ENCODE measurements around the gene EHD1.

The EHD1 gene

DNA sequence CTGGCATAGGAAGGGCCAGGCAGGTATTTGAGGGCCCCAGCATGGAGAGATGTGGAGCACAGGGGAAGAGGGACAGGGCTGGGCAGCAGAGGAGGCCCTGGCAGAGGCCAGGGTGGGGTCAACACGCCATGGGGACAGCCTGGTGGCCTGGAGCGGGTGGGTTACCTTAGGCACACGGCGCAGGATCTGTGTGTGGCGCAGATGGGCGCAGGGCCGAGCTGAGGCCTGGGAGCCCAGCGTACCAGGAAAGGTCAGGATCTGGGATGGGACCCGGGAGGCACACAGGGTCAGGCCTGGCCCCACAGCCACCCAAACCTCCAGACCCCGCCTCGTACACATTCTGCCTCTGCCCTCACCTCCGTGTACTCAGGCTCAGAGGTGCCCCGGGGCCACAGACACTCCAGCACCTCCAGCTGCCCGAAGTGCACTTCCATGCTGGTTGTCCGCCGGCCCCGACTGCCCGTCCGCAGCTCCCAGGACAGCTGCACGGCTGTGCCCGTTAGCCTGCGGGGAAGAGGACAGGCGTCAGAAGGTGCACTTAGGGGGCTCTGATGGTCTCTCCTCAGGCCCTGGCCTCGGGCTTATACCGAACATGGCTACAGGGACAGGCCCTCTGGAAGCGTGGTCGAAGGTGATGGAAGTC is 32.2 kb upstream of the EHD1 start:
- no peak for DNase-seq (ENCODE audit: low read depth, low spot score)

DNA sequence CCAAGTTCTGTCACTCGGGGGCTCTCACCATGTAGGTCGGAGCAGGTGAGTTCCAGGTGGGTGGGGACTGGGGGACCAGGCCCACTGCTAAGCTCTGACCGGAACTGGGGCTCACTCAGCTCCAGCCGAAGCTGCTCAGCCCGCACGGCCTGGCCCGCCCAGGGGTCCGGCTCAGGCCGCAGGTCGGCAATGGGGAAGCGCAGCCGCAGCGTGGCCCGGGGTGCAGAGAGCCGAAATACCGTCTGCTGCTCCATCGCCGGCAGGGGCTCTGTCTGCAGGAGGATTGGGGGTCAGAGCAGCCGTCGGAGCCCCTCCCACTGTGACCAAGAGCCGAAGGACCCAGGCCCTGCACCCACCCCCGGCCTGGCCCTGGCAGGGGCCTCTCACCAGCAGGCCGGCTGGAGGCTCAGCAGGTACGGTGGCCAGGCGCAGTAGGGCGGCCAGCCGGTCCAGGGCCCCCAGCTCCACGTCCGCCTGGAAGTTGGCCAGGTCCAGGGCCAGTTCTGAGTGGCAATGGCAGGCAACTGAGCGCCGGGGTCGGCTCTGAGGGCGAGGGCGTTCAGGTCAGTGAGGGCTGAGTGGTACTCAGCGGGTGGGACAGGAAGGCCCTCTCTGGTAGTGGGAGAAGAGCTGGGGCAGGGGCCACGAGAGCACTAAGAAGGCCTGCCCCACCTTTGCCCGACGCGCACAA is 31.4 kb upstream of the EHD1 start:
- DNase-seq (ENCODE audit: low read depth, low spot score): no peak

DNA sequence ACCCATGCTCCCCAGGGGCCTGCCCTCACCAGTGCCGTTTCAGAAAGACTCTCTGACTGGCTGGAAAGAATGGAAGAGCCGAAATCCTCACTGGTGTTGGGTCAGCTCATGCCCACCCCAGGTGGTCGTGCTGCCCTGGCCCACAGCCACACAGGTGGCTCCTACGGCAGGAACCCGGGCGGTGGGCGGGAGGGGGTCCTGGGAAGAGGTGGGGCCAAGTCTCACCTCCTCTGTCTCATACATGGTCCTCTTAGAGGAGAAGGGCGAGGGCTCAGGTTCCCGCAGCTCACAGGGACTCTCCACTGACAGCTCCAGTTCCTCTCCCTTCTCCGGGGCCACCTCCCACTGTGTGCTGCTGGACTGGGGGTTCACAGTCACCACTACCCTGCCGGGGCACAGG is 30.3 kb upstream of the EHD1 start:
- no peak for DNase-seq (ENCODE audit: low read depth, low spot score)

DNA sequence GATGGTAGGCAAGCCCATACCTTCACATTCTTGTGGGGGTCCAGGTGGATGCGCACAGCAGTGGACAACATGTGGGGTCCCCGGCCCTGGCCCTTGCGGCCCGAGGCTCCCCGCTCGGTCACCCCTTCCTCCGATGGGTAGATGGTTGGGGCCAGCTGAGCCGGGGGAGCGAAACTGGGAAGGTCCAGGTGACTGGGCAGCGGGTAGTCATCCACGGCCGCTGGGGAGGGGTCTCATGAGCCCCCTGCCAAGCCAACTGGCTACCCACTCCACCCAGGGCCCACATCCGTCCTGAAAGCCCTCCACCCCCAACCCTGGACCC is 27.9 kb upstream of the EHD1 start:
- no peak for DNase-seq (ENCODE audit: low read depth, low spot score)

DNA sequence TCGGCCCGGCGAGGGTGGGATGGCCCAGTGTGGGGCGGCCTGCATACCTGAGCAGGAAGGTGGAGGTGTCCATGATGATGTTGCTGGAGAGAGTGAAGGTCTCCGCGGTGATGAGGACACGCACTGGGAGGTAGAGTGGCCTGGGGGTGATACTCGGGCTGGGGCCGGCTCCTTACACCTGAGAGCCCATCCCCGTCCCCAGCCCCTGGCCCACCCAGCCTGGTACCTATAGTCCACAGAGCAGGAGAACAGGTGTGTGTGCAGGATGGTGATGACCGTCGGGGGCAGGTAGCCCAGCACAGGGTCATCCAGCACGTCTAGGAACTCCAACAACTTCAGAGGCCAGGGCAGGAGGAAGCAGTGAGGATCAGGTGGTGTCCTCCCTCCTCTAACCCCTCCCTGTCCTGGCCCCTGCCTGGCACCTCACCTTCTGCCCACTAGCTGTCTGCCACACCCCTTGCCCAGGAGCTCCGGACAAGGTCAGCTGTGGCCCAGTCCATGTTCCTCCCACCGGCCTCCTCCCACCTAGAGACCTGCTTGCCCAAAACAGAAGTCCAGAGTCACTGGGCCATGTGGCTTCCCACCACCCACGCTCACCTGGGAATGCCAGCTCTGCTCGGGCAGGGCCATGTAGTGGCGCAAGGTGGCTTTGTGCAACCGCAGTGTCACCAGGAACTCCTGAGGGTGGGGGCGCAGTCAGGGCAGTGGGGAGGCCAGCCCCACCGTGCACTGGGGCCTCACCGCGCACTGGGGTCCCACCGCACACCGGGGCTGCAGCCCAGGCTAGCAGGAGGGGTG is 27.3 kb upstream of the EHD1 start:
- DNase-seq (ENCODE audit: low read depth, low spot score): no peak

DNA sequence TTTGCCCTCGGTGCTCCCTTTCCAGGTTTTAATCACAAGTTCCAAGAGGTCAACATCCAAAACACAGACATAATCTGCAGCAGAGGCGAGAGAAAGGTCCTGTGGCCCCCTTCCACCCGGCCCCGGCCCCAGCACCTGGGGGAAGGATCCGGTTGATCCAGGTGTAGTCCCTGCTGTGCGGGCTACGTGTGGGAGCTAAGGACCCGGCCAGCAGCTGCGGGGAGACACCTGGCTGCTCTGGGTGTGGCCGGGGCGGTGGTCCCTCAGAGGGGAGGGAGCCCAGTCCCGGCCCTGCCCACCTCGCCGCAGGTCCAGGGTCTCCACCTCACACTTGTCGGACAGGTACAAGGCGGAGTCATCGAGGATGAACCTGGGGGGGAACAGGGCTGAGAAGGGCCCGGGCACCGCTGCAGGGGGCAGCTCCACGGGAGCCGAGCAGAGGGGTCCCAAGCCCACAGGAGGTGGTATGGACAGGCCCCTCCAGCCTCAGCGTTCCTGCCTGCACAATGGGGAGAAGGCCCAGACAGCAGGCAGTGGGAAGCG is 24.9 kb upstream of the EHD1 start:
- DNase-seq (ENCODE audit: low read depth, low spot score): no peak

DNA sequence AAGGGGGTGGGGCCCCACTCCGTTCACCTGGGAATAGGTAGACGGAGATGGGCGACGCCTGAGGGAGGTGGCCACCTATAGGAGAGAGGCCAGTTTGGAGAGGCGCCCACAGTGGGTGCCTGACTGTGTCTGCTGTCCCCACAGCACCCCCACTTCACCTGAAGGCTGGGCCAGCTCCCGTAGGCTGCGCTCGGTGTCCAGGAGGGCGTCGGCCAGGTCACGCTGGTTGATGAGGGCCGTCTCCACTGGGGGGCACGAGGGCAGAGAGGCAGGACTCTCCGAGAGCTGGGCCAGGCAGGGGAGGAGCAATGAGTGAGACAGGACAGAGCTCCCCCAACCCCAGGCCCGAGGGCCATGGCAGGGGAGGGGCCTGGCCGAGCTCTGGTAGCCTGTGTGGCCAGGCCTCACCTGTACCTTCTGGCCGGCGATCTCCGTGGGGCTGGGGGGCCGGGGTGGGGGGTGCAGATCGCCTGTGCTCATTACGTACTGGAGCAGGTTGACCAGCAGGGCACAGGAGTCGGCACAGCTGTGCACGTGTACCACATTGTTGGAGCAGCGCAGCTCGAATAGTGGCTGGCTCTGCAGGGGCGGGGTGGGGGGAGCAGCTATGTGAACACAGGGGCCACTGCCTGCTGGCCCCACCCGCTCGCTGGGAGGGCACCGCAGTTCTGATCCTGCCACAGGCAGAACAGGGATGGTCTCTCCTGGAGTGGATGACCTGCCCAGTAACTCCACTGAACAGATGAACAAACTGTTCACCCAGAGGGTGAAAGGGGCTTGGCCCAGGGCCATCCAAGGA is 23.9 kb upstream of the EHD1 start:
- no peak for DNase-seq (ENCODE audit: low read depth, low spot score)

DNA sequence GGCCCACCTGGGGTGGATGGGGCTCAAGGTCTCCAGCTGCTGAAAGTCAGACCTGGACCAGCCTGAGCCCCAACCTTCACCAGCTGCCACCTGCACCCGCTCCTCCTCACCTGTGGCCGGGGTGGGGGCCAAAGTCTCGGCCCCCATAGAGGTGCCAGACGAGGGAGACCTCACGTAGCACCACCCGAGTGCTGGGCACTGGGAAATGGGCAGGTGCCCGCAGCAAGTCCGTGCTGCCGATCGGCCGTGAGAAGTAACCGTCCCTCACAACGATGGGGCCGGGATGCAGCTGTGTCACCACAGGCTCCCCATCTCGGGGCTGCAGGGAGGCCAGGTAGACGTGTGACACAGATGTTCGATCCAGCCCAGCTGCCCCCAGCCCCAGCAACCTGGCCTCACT is 22.4 kb upstream of the EHD1 start:
- DNase-seq (ENCODE audit: low read depth, low spot score): no peak

DNA sequence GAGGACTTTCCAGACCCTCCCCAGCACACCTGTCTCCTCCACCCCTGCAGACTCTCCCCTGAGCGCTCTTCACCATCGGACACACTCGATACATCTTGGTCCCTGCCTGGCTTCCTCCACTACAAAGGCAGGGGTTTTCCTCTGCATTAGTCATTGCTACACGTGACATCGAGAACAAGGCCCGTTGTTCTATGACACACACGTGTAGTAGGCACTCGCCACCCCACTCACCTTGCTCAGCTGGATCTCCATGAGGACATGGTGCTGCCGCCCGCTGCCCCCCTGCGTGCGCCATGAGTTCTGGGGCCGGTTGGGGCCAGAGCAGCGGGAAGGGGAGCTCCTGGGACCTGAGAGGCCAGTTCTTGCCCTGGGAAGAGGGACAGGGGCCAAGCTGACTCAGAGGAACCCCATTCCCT is 21.9 kb upstream of the EHD1 start:
- DNase-seq (ENCODE audit: low read depth, low spot score): no peak

DNA sequence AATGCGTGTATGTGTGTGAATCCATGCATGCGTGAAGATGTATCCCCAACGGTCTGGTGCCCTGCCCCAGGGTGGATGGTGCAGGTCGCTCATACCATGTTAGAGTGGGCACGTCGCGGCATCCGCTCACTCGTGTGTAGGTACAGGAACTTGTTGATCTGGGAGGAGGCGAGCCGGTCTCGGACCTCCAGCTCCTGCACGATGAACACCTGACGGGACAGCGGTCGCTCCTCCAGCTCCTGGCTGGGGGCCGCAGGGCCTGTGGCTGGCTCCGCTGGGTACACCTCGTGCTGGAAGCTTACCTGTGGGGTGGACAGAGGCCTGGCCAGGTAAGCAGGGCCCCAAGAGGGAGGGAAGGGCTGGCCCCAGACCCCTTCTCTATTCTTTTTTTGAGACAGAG is 20.1 kb upstream of the EHD1 start:
- DNase-seq (ENCODE audit: low read depth, low spot score): no peak

DNA sequence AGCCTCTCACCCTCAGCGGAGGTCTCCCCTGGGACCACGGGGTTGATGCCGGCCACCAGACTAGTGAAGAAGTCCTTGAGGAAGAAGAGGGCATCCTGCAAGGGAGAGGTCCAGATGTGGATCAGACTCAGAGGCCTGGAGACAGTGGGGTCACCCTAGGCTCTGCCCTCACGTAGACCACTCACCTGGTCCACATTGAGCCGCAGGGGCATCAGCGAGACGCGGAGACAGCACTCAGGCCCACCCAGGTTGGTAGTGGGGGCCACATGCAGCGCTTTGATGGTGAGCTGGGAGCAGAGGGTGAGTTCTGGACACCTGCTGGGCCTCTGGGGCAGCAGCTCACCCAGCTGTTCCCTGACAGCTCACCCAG is 19.6 kb upstream of the EHD1 start:
- DNase-seq (ENCODE audit: low read depth, low spot score): no peak

DNA sequence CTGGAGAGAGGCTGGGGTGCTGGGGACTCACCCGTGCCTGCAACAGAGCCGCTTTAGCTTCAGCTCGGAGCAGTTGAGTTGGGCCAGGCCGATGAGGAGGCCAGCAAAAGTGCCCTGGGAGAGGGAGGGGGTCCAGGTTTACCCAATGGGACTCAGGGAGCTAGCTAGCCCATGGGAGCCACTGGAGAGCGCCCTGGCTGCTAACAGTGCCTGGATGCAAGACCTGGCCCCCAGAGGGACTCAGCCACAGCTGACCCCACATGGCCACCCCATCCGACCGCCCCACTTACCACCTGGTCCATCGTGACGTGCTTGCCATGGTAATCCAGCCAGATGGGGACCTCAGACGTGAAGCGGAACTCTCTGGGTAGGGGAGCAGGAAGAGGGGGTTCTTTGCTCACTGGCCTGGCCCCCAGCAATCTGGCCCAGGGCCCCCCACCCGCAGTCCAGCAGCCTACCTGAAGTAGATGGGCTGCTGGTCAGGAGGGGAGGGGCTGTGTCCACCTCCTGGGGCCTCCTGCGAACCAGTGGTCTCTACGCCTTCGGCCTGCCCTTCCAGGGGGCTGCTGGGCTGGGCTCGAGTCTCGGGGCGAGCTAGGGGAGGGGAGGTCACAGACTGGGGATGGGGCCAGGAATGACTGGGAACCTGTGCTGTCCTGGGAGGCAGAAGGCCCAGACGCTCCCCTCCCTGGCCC is 19.1 kb upstream of the EHD1 start:
- DNase-seq (ENCODE audit: low read depth, low spot score): no peak

DNA sequence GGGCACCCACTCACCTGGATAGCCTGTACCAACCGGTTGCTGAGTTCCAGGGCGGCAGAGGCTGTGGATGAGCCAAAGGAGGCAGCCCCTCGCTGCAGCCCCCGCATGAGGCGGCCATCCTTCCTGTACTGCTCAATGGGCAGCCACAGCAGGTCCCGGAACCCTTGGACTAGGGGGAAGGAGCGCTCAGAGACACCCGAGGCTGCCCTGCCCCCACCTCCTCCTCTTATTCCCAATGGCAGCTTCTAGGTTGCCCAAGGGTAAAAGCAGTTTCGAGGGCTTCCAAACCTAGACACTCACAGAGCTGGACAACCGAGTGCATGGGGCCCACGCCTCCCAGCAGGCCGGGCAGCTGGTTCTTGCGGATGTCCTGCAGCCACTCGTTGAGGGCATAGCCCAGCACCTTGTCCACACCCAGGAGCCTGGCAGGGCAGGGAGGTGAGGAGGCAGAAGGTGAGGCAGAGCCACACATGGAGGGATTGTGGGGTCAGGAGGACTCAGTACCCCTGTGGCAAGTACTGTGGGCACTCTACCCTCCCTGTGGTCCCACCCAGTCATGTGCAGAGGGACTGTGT is 18.1 kb upstream of the EHD1 start:
- DNase-seq (ENCODE audit: low read depth, low spot score): no peak

DNA sequence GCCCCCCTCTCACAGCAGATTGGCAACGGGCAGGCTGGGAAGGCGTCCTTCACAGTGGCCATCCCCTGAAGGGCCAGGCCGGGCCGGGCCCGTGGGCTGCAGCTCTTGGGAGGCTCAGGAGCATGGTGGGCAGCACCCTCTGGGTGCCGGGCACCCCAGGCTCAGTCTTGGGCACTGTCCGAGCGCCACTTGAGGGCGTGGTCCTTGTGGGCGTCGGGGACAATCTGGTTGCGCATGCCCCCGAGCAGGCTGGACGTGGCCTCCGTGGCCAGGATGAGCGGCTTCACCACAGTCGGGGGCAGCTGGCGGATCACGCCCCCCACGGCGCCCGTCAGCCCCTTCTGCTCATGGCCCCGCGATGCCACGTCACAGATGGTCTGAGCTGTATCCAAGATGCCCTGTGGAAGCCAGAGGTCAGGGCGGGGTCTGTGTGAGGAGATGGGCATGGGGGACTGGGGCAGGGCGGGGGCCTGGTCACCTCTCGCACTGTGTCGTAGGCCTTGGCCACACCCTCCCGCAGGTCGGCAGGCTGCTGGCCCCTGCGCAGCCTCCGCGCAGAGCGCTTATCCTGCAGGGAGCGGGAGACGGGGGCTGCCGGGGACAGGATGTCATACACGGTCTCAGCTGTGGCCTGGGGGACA is 16.5 kb upstream of the EHD1 start:
- no peak for DNase-seq (ENCODE audit: low read depth, low spot score)

DNA sequence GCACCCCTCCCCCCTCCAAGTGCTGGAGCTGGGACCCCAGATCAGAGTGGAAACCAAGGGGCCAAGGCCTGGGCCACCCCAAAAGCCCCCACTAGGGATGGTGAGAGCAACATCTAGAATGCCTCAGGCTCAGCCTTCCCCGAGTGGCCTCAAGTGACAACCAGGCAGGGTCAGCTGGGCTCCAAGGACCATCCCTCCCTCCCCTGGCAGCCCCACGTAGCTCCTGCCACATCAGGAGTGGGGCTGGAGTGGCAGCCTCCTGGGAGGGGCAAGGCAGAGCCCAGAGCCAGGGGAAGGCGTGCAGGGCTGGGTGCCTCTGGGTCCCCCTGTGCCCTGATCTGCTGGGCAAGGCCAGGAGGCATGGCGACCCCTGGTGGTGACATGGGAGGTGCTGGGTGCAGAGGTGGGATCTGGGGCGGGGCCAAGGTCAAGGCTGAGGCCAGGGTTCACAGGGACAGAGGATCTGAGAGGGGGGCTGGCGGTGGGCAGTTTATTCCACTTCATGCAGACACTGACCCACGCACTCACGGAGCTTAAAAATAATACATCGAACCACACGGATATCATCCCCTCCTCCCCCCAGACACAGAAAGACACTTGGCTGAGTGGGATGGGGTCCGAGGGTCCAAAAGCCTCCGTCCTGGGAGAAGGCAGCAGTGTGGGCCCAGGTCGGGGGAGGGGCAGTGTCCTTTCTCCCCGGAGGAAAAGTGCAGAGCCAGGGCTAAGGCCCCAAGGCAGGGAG is 15.8 kb upstream of the EHD1 start:
- DNase-seq (ENCODE audit: low read depth, low spot score): no peak

DNA sequence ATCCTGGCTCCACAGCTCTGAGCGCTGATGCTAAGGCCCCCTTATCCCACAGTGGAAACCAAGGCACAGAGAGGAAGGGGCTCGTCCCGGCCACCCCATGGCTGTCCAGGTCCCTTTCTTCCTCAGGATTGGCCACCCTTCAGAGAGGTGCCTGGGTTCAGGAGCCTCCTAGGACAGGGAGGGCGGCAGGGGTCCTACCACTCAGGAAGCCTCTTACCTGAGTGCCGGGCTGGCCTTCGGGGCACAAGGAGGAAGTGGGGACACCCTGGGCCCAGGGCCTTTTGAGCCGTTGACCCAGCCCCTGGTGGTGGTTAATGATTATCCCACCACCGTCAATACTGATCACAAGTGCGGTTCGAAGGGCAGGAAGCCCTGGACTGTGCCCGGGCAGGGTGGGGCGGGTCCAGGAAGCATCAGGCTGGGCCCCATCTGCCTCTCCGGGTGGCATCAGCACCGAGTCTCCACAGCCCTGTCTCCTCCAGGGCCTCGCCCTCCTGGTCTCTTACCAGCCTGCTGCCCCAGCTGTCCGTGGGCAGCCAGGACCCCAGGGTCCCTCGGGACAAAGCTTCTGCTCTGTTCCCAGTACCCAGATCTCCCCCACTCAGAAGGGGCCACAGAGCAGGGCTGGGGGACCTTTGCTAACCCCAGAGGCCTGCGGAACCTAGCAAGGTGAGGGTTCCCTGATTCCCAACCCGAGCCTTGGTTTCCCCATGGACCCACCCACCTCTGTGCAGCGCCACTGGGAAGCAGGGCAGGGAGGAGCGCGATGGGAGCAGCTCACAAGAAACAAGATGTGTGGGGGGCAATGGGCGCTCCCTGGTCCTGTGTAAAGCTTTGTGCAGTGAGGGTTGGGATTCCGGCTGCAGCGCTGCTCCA is 15.0 kb upstream of the EHD1 start:
- DNase-seq (ENCODE audit: low read depth, low spot score): no peak

DNA sequence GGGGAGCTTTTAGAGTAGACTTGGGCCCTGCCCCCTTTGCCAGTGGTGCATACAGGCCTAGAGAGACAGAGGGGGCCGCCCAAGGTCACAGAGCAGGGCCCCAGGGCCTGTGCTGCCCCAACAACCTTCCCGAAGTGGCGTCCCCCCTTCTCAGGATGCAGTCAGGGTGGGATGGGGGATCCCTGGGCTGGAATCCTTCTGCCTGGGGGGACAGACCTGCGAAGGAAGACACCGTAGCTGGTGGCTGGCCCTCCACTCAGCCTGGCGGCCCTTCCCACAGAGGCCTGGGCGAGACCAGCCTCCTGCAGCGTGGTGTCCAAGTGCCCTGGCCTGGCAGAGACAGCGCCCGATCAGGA is 14.4 kb upstream of the EHD1 start:
- no peak for DNase-seq (ENCODE audit: low read depth, low spot score)

DNA sequence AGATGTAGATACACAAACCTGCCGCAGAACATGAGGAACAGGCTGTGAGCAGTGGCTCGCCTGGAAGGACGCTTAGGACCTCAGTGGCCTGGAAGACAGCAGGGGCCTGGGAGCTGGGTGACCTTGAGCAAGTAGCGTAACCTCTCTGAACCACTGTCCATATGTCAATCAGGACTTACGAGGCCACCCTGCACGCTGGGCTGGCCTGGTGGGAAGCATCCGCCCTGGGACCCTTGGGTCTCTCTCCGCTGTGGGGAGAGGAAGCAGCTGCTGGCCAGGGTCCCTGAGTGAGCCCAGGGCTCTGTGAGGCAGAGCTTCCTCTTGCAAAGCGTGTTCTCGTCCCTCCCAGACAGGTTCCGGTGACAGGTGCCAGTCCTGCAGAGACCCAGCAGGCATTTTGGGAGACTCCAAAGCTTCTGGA is 14.0 kb upstream of the EHD1 start:
- no peak for DNase-seq (ENCODE audit: low read depth, low spot score)

DNA sequence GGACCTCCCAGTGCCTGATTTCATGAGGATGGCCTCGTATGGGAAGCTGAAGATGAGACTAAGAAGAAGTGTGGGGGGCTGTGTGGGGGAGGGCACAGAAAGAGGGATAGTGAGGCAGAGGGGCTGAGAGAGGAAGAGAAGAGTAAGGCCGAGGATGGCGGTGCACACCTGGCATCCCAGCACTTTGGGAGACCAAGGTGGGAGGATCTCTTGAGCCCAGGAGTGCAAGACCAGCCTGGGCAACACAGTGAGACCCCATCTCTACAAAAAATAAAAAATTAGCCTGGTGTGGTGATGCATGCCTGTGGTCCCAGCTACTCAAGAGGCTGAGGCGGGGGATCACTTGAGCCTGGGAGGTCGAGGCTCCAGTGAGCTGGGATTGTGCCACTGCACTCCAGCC is 13.5 kb upstream of the EHD1 start:
- DNase-seq (ENCODE audit: low read depth, low spot score): no peak

All from smooth muscle cell of the brain vasculature (primary cell).